Duodenal mucosa (tissue), 2 donors: ENCODE data around the gene SLC38A6.

ENCODE experiments used
- H3K27ac ChIP-seq: one replicate; pipeline ENCODE4 v1.7.0; 2013; ENCODE audit warnings: low read depth, low read length
- H3K27me3 ChIP-seq, 2 donors: one replicate each; pipeline ENCODE4 v1.7.0; 2013; ENCODE audit warnings: low read length in 2 of 2, control low read depth in 1 of 2; ENCODE audit not compliant: insufficient read depth in 2 of 2, control insufficient read depth in 1 of 2
- H3K36me3 ChIP-seq, 2 donors: one replicate each; pipeline ENCODE4 v1.7.0; 2013; ENCODE audit warnings: low read length in 2 of 2, control low read depth in 1 of 2; ENCODE audit not compliant: insufficient read depth in 2 of 2, control insufficient read depth in 1 of 2
- H3K4me1 ChIP-seq, 2 donors: one replicate each; pipeline ENCODE4 v1.7.0; 2013; ENCODE audit warnings: low read length in 2 of 2, control low read depth in 1 of 2; ENCODE audit not compliant: insufficient read depth in 2 of 2, control insufficient read depth in 1 of 2
- H3K4me3 ChIP-seq, 2 donors: one replicate each; pipeline ENCODE4 v1.7.0; 2013; ENCODE audit warnings: low read length in 2 of 2, low read depth in 1 of 2
- H3K9ac ChIP-seq, 2 donors: one replicate each; pipeline ENCODE4 v1.7.0; 2013; ENCODE audit warnings: low read length in 2 of 2, low read depth in 1 of 2
- H3K9me3 ChIP-seq, 2 donors: one replicate each; pipeline ENCODE4 v1.7.0; 2013; ENCODE audit warnings: low read length in 2 of 2, control low read depth in 1 of 2; ENCODE audit not compliant: control insufficient read depth in 1 of 2

SLC38A6 gene

DNA sequence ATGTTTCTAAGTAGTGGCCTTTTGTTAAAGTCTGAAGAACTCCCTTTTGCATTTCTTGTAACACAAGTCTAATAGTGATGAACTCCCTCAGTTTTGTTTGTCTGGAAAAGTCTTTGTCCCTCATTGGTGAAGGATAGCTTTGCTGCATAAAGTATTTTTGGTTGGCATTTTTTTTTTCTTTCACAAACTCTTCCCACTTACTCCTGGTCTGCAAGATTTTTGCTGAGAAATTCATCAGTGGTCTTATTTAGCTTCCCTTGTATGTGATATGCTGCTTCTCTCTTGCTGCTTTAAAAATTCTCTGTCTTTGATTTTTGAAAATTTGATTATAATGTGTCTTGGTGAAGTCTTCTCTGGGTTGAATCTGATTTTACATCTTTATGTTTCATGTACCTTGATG lies 22.9 kb upstream of the SLC38A6 start:
- Histone ChIP-seq H3K4me3 (no peak overlapping the region), H3K4me1 (no peaks in the 10 kb centered on the region), H3K27ac (no peak overlapping the region), H3K9ac (no peak overlapping the region), H3K27me3 (no peaks in the 10 kb centered on the region), H3K9me3 (peaks cover 27 to 32% of the 10 kb centered on the region in 2 donors), H3K36me3 (peaks cover 0 to 5% of the 10 kb centered on the region in 2 donors)

DNA sequence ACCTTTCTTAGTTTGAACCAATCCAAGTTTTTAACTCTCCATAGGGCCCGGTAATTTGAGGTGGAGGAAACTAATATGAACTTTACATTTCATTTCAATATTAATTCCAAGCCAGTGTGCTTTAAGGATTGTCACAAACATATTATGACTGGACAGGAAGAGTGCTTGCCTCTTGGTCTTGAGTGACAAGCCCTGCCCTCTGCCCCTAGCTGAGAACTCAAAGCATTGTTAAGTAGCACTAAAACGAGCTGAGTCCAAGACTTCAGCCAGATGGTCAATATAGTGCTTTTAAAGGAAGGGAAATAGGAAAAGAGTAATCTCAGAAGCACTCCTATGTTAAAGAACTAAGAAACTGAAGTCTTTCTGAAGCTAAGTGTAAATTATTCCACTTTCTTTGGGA lies 17.3 kb upstream of the SLC38A6 start:
- no peaks in the 10 kb centered on the region for H3K27me3 ChIP-seq
- H3K4me1 ChIP-seq = no peaks in the 10 kb centered on the region
- H3K36me3 ChIP-seq = peaks cover 0 to 4% of the 10 kb centered on the region in 2 donors
- H3K9ac ChIP-seq = no peak overlapping the region
- no peak overlapping the region for H3K4me3 ChIP-seq
- no peak overlapping the region for H3K27ac ChIP-seq
- H3K9me3 ChIP-seq = peaks cover 8% of the 10 kb centered on the region in 2 donors

DNA sequence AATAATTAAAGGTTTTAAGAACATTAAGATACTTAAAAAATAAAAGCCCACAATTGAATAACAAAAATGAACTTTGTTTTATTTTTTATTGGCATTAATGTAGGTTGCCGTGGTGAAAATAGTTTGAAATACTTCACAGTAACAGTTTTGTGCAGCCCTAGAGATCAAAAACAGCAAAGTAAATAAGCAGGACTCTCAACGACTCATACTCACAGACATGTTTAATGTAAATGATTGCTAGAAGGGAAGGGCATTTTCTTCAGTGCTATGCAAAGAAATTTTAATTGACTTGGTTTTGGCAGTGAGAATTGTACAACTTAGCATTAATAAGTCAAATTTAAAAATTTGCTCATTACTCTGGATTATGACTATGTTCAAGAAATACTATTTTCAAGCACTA lies 16.1 kb upstream of the SLC38A6 start:
- H3K9me3 ChIP-seq = no peaks in the 10 kb centered on the region
- no peak overlapping the region for H3K27ac ChIP-seq

DNA sequence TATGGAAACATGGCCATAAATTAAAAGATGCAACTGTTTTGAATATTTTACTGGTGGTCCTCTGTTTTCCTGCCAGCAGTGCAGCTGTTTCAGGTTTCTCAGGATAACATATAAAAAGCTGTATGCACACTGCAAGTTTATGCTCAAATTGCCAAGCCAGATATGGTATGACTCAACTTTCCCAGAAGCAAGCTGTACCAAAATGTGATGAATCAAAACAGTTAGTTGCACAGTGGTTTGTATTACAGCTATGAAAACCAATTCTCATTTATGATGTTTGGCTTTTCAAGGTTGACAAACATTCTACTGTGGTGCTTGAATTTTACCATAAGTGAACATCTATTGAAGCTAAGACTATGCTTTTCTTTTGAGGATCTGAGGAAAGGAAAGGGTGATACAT lies 15.6 kb upstream of the SLC38A6 start:
- Histone ChIP-seq H3K36me3 (no peaks in the 10 kb centered on the region), H3K4me1 (no peaks in the 10 kb centered on the region), H3K4me3 (no peak overlapping the region), H3K9ac (no peak overlapping the region), H3K27me3 (no peaks in the 10 kb centered on the region), H3K27ac (no peak overlapping the region), H3K9me3 (no peaks in the 10 kb centered on the region)

More for the DNA sequence above, 16.1 kb upstream of the SLC38A6 start:
- Histone ChIP-seq H3K36me3 (no peaks in the 10 kb centered on the region), H3K27me3 (no peaks in the 10 kb centered on the region), H3K9ac (no peak overlapping the region), H3K4me1 (no peaks in the 10 kb centered on the region), H3K4me3 (no peak overlapping the region)

DNA sequence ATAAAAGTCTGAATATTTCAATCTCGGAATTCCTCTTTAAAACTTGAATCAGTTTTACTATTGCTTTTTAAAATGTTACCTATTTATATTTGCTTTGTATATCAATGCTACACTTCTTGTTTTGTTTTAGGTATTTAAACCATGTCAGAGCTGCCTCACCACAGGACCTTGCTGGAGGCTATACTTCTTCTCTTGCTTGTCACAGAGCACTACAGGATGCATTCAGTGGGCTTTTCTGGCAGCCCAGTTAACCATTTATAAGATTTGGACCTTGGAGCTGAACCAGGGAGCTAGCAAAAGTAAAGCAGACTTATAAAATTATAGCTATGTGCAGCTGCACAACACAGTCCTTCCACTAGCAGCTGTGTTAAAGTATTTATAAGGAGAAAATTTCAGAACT lies 12.9 kb upstream of the SLC38A6 start:
- H3K4me1 ChIP-seq = peaks cover 0 to 5% of the 10 kb centered on the region in 2 donors
- H3K27me3 ChIP-seq = no peaks in the 10 kb centered on the region
- H3K27ac ChIP-seq = no peak overlapping the region
- H3K9me3 ChIP-seq = no peaks in the 10 kb centered on the region
- H3K9ac ChIP-seq = no peak overlapping the region
- H3K36me3 ChIP-seq = no peaks in the 10 kb centered on the region
- H3K4me3 ChIP-seq = no peak overlapping the region

DNA sequence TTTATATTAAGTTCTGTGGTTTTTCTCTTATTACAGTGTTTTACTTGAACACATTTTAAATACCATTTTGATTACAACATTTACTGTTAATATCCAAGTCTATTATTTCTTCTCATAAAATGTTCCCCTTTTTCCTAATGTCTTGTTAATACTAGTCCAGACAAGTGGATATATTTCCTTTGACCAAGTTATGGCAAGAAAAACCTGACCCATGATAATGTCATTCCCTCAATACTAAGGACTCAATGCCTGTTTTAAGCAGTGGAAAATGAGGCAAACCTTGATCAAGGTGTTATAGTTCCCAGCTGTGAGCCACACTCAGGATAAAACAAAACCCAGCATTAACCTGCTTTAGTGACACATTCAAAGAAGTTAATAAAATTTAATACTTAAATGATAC lies 12.4 kb upstream of the SLC38A6 start:
- no peak overlapping the region for H3K4me3 ChIP-seq
- no peak overlapping the region for H3K9ac ChIP-seq
- H3K9me3 ChIP-seq = no peaks in the 10 kb centered on the region
- H3K4me1 ChIP-seq = peaks cover 0 to 5% of the 10 kb centered on the region in 2 donors
- H3K36me3 ChIP-seq = peaks cover 0 to 1% of the 10 kb centered on the region in 2 donors
- H3K27me3 ChIP-seq = no peaks in the 10 kb centered on the region
- no peak overlapping the region for H3K27ac ChIP-seq

DNA sequence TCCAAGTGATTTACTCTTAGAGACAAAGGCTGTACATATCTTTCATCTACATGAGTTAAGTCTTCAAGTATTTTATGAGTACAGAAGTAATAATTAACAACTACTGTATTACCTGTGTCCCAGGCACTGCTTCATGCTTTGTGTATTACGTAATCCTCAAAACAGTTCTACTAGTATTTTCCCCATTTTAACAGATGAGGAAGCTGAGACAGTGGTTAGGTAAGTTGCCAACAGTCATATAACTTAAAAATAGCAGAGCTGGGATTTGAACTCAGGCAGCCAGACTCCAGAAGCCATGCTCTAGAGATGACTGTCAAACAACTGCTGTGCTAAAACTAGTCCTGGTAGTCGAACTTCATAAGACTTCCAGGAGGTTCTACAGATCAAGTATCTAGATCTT lies 10.9 kb upstream of the SLC38A6 start:
- no peaks in the 10 kb centered on the region for H3K9me3 ChIP-seq
- H3K27ac ChIP-seq = no peak overlapping the region
- H3K36me3 ChIP-seq = peaks cover under 1 to 6% of the 10 kb centered on the region in 2 donors
- H3K4me3 ChIP-seq = no peak overlapping the region
- peaks cover 0 to 5% of the 10 kb centered on the region in 2 donors for H3K4me1 ChIP-seq
- H3K27me3 ChIP-seq = no peaks in the 10 kb centered on the region
- H3K9ac ChIP-seq = no peak overlapping the region

DNA sequence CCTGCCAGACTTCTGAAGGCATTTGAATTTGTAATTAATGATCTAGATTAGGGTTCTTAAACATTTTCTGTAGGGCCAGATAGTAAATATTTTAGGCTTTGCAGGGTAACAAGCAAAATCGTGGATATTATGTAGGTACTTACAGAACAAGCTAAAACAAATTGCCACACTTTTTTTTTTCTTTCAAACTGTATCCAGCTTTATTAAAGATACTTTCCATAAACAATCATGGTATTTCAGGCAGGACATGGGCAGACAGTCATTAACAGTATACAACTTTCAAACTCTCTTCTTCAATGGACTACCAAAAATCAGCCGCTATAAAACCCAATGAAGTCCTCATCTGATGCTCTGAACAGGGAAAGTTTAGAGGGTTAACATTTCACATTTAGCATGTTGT lies 9.8 kb upstream of the SLC38A6 start:
- H3K4me3 ChIP-seq = no peak overlapping the region
- no peaks in the 10 kb centered on the region for H3K9me3 ChIP-seq
- peaks cover 4 to 6% of the 10 kb centered on the region in 2 donors for H3K36me3 ChIP-seq
- no peak overlapping the region for H3K27ac ChIP-seq
- H3K9ac ChIP-seq = no peak overlapping the region
- H3K4me1 ChIP-seq = peaks cover 0 to 5% of the 10 kb centered on the region in 2 donors
- H3K27me3 ChIP-seq = no peaks in the 10 kb centered on the region

DNA sequence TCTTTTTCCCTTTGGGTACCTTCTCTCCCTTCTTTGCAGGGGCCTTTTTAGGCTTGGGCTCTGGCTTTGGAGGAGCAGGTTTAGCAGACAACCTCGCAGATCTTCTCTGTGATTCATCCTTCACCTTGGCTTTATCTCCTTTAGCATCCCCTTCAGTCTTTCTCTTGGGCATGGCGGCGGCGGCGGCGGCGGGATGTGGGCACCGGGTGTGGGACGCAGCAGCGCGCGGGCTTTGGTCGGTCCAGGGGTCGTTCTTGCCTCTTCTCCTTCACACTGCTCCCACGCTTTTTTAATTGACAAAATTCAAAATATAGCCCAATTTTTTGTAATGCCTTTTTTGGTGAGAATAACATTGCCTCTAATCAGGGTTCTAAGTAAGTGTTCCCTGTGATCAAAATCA lies 8.8 kb upstream of the SLC38A6 start:
- Histone ChIP-seq H3K27ac (no peak overlapping the region), H3K9ac (no peak overlapping the region), H3K27me3 (no peaks in the 10 kb centered on the region), H3K4me1 (peaks cover 0 to 5% of the 10 kb centered on the region in 2 donors), H3K4me3 (no peak overlapping the region), H3K36me3 (peaks cover 6% of the 10 kb centered on the region in 2 donors), H3K9me3 (no peaks in the 10 kb centered on the region)

DNA sequence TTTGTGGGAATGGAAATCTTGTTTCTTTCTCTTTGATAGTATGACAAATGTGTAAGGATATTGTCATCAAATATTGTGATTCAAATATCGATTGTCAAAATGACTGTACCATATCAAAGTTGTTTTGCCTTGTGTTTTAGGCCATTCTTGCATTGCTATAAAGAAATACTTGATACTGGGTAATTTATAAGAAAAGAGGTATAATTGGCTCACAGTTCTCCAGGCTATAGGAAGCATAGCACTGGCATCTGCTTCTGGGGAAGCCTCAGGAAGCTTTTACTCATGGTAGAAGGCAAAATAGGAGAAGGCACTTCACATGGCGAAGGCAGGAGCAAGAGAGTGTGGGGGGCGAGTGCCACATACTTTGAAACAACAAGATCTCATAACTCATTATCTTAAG lies 8.0 kb upstream of the SLC38A6 start:
- Histone ChIP-seq H3K36me3 (peaks cover 6 to 7% of the 10 kb centered on the region in 2 donors), H3K4me3 (no peak overlapping the region), H3K9ac (no peak overlapping the region), H3K9me3 (no peaks in the 10 kb centered on the region), H3K27me3 (no peaks in the 10 kb centered on the region), H3K4me1 (peaks cover 0 to 5% of the 10 kb centered on the region in 2 donors), H3K27ac (no peak overlapping the region)

DNA sequence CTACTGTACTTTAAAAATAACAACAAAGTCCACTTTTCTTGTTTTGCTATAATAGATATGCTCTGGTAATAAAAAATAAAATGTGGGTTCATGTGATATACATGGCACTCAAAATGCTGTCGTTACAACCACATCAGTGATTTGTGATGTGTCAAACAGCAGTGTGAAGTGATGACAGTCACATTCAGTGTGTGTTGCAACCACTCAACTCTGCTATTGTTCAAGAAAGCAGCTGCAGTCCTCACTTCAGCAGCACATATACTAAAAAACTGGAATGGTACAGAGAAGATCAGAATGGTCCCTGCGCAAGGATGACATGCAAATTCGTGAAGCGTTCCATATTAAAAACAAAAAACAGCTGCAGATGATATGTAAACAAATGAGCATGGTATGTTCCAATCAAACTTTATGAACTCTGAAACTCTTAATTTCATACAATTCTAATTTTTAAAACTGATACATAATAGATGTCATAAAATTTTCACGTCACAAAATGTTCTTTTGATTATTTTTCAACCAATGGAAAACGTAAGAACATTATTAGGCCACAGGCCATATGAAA lies 6.9 kb upstream of the SLC38A6 start:
- H3K27ac ChIP-seq = no peak overlapping the region
- peaks cover 0 to 5% of the 10 kb centered on the region in 2 donors for H3K4me1 ChIP-seq
- H3K4me3 ChIP-seq = no peak overlapping the region
- H3K27me3 ChIP-seq = no peaks in the 10 kb centered on the region
- no peak overlapping the region for H3K9ac ChIP-seq
- peaks cover 6 to 7% of the 10 kb centered on the region in 2 donors for H3K36me3 ChIP-seq
- H3K9me3 ChIP-seq = no peaks in the 10 kb centered on the region
